Testis (tissue), 3 donors: Measurements from ENCODE around the gene TCEA2. TPM values are rescaled to one million over a fixed set of nuclear protein-coding genes. Genes with fewer than 3 reads are reported as not detected.

Experiments used
- DNase-seq: peaks from one replicate; pipeline ENCODE4 v3.0.0-alpha.2; 2019
- H3K27ac ChIP-seq, 2 donors: fragments of 200-600 bp; sonication (generic); one replicate each; pipeline ENCODE4 v1.5.1; 2019
- H3K27me3 ChIP-seq: fragments of 200-600 bp; sonication (generic); one replicate; pipeline ENCODE4 v1.5.1; 2019
- H3K36me3 ChIP-seq: fragments of 200-600 bp; sonication (generic); one replicate; pipeline ENCODE4 v1.5.1; 2017; ENCODE audit warnings: low read depth; ENCODE audit errors: missing control alignments
- H3K4me1 ChIP-seq: fragments of 200-600 bp; sonication (generic); one replicate; pipeline ENCODE4 v1.5.1; 2019
- H3K4me3 ChIP-seq, 2 donors: fragments of 200-600 bp; sonication (generic); one replicate each; pipeline ENCODE4 v1.5.1; 2017 to 2019
- H3K9me3 ChIP-seq: fragments of 200-600 bp; sonication (generic); one replicate; pipeline ENCODE4 v1.5.1; 2017
- CTCF ChIP-seq, 3 experiments: fragments of 450-650 bp in 2 of 3; fragments of 200-600 bp in 1 of 3; sonication (generic) in 1 of 3; IDR thresholded peaks; one replicate each; pipeline ENCODE4 v1.5.1; 2016 to 2019; ENCODE audit warnings: antibody characterized with exemption in 3 of 3, mild to moderate bottlenecking in 2 of 3, moderate library complexity in 1 of 3
- POLR2A ChIP-seq: fragments of 450-650 bp; IDR thresholded peaks from one replicate; pipeline ENCODE4 v1.6.1; 2017; ENCODE audit warnings: antibody characterized with exemption, mild to moderate bottlenecking, moderate library complexity
- WGBS, 2 donors: methylation state at CpG; one replicate each; pipeline ENCODE4 v1.1.5; 2018; 5-methylcytosine and 5-hydroxymethylcytosine counted together
- intact Hi-C: fragments of 100-400 bp; cut with DNase I; formaldehyde crosslinking; loops from one replicate; pipeline ENCODE4 v1.15.1; 2023; ENCODE audit warnings: low total_unique reads
- polyA plus RNA-seq: library from polyadenylated mRNA; stranded (reverse); fragments of 350-450 nt; fragmentation: Illumina TruSeq; extraction: RNeasy Lipid Tissue Mini Kit (QIAGEN cat#74804); gene quantifications from one replicate; pipeline ENCODE4 v1.2.3, GENCODE V29; 2014; ENCODE audit warnings: low read depth, low replicate concordance; ENCODE audit not compliant: insufficient read depth
- total RNA-seq, 2 donors: library from RNA; depleted of rRNA; stranded (reverse); fragments of >200 nt; gene quantifications; one replicate each; pipeline ENCODE4 v1.2.3, GENCODE V29; 2016

TCEA2 gene
- total and polyA plus RNA-seq, 3 donors from 2014 or later, result 94.5 to 171 (median 126) TPM

- no peak for DNase-seq
- H3K27ac ChIP-seq, result no peak overlapping the region
- H3K4me3 ChIP-seq, result no peak overlapping the region
- intact Hi-C loops, result no loop called here
- no peaks in the 10 kb centered on the region for H3K36me3 ChIP-seq
- no peaks in the 10 kb centered on the region for H3K9me3 ChIP-seq
- peaks cover 17% of the 10 kb centered on the region for H3K4me1 ChIP-seq
- TF ChIP-seq POLR2A (no peak), CTCF (IDR thresholded peaks at IDR 0.05) (no peak)
- H3K27me3 ChIP-seq, result no peaks in the 10 kb centered on the region
- 68 to 84% methylated on average over 13 to 15 of the region's 15 CpGs for WGBS, 2 donors
Measured at GRCh38 chr20:64077876-64078551, 15.0 kb downstream of the TCEA2 start.

GRCh38 chr20:64078934-64079272 lies 15.9 kb downstream of the TCEA2 start:
- peak overlapping the region; percentile 56 to 73 for H3K4me3 ChIP-seq
- TF ChIP-seq POLR2A (no peak), CTCF (IDR thresholded peaks at IDR 0.05) (no peak)
- peak overlapping the region; percentile 21 to 45 for H3K27ac ChIP-seq
- peaks cover 21% of the 10 kb centered on the region for H3K4me1 ChIP-seq
- no peaks in the 10 kb centered on the region for H3K9me3 ChIP-seq
- DNase-seq, result no peak
- intact Hi-C loops, result no loop called here
- no peaks in the 10 kb centered on the region for H3K27me3 ChIP-seq
- H3K36me3 ChIP-seq, result no peaks in the 10 kb centered on the region
- WGBS, 2 donors, result 0 to 19% methylated on average over 1 to 4 of the region's 4 CpGs

- no peak for TF ChIP-seq CTCF (IDR thresholded peaks at IDR 0.05)
- peak; percentile 69 for DNase-seq
- no peaks in the 10 kb centered on the region for H3K27me3 ChIP-seq
- H3K9me3 ChIP-seq, result no peaks in the 10 kb centered on the region
- H3K27ac ChIP-seq, result peak within 1 kb of the TSS; percentile 21 to 45
- WGBS, 2 donors, result 0% methylated on average over 17 to 49 of the region's 73 CpGs
- intact Hi-C loops, result no loop called here
- H3K4me3 ChIP-seq, result peak within 1 kb of the TSS; percentile 56 to 73
- peaks cover 24% of the 10 kb centered on the region for H3K4me1 ChIP-seq
- H3K36me3 ChIP-seq, result no peaks in the 10 kb centered on the region
Measured at GRCh38 chr20:64079273-64080012, 16.4 kb downstream of the TCEA2 start, which contains the start of gene RGS19. RGS19 (minus strand) TSS chr20:64079518; CDS start chr20:64076886, 2,632 bp downstream.

GRCh38 chr20:64080013-64080812 lies 17.2 kb downstream of the TCEA2 start, which contains the start of gene OPRL1:
OPRL1 (plus strand) TSS chr20:64080082; CDS start chr20:64092721, 12,639 bp downstream.
- Histone ChIP-seq H3K4me3 (peak within 1 kb of the TSS; percentile 56 to 73), H3K27ac (peak within 1 kb of the TSS; percentile 21 to 45), H3K27me3 (no peaks in the 10 kb centered on the region), H3K4me1 (peaks cover 27% of the 10 kb centered on the region), H3K9me3 (no peaks in the 10 kb centered on the region), H3K36me3 (no peaks in the 10 kb centered on the region)
- no peak for DNase-seq
- WGBS, 2 donors, result 4 to 12% methylated on average over 8 to 34 of the region's 62 CpGs
- intact Hi-C loops, result no loop called here
- TF ChIP-seq POLR2A (no peak), CTCF (IDR thresholded peaks at IDR 0.05) (no peak)
